SK-N-SH (cell line): ENCODE data around the gene NWD2. TPM values are rescaled to one million over a fixed set of nuclear protein-coding genes. Genes with fewer than 3 reads are reported as not detected.

ENCODE experiments used
- CTCF ChIA-PET: fragments of 300-600, 350-600 bp; formaldehyde crosslinking; extraction: SDS; loops from one replicate; lab custom pipeline; 2021; lab: Yijun Ruan, JAX
- POLR2A ChIA-PET: fragments of 350-600 bp; sonication (Branson Sonifier 250); formaldehyde crosslinking; extraction: SDS; loops from one replicate; lab custom pipeline; 2020; ENCODE audit warnings: antibody characterized with exemption, inconsistent platforms; lab: Yijun Ruan, JAX
- DNase-seq: peaks from one replicate; pipeline ENCODE4 v3.0.0; 2012
- H2AFZ ChIP-seq: fragments of 200-600 bp; sonication (generic); 2 replicates; pipeline ENCODE4 v1.8.1; 2016; ENCODE audit warnings: antibody characterized with exemption, mild to moderate bottlenecking, low read depth
- H3F3A ChIP-seq: fragments of 200-600 bp; sonication (generic); replicated peaks from 2 replicates; pipeline ENCODE3; 2016; ENCODE audit warnings: antibody characterized with exemption, mild to moderate bottlenecking; ENCODE audit not compliant: insufficient read depth
- H3K27ac ChIP-seq, 2 experiments: fragments of 200-500 bp in 1 of 2; fragments of 200-600 bp in 1 of 2; sonication (Bioruptor generic) in 1 of 2; sonication (generic), shearing (Covaris generic) in 1 of 2; 2 replicates each; pipeline versions ENCODE4 v1.5.1 to v1.6.1; 2014 to 2016; ENCODE audit warnings: low read depth in 2 of 2, inconsistent platforms in 1 of 2, low read length in 1 of 2, mild to moderate bottlenecking in 1 of 2, mixed read lengths in 1 of 2
- H3K27me3 ChIP-seq: fragments of 200-600 bp; sonication (generic), shearing (Covaris generic); 2 replicates; pipeline ENCODE4 v1.6.1; 2016; ENCODE audit warnings: mixed run types; ENCODE audit not compliant: insufficient read depth
- H3K36me3 ChIP-seq, 2 experiments: fragments of 200-500 bp in 1 of 2; fragments of 200-600 bp in 1 of 2; sonication (Bioruptor generic) in 1 of 2; sonication (generic) in 1 of 2; replicated peaks in 1 of 2; 2 replicates each; pipeline versions ENCODE3 to v1.5.1; 2014 to 2016; ENCODE audit warnings: low read length in 1 of 2, mild to moderate bottlenecking in 1 of 2; ENCODE audit not compliant: insufficient read depth in 2 of 2, control insufficient read depth in 1 of 2
- H3K4me1 ChIP-seq, 2 experiments: fragments of 200-500 bp in 1 of 2; fragments of 200-600 bp in 1 of 2; sonication (Bioruptor generic) in 1 of 2; sonication (generic), shearing (Covaris generic) in 1 of 2; 2 replicates each; pipeline versions ENCODE4 v1.5.1 to v1.6.1; 2014 to 2016; ENCODE audit warnings: low read depth in 1 of 2, low read length in 1 of 2, mixed run types in 1 of 2; ENCODE audit not compliant: insufficient read depth in 2 of 2, control insufficient read depth in 1 of 2
- H3K4me2 ChIP-seq: fragments of 200-600 bp; sonication (generic), shearing (Covaris generic); 2 replicates; pipeline ENCODE4 v1.6.1; 2017; ENCODE audit warnings: mixed run types
- H3K4me3 ChIP-seq, 2 experiments: fragments of 200-500 bp in 1 of 2; fragments of 200-600 bp in 1 of 2; sonication (Bioruptor generic) in 1 of 2; sonication (generic), shearing (Covaris generic) in 1 of 2; 2 replicates each; pipeline versions ENCODE4 v1.5.1 to v1.8.1; 2014 to 2016; ENCODE audit warnings: low read depth in 2 of 2, inconsistent platforms in 1 of 2, low read length in 1 of 2, mild to moderate bottlenecking in 1 of 2, mixed read lengths in 1 of 2, moderate library complexity in 1 of 2
- H3K79me2 ChIP-seq: fragments of 200-600 bp; sonication (generic); 2 replicates; pipeline ENCODE4 v1.8.1; 2017; ENCODE audit warnings: mild to moderate bottlenecking; ENCODE audit not compliant: insufficient read depth
- H3K9ac ChIP-seq: fragments of 200-600 bp; sonication (generic); 2 replicates; pipeline ENCODE4 v1.6.1; 2017; ENCODE audit warnings: mixed run types
- H3K9me2 ChIP-seq: fragments of 200-600 bp; sonication (generic); 2 replicates; pipeline ENCODE4 v1.6.1; 2017; ENCODE audit warnings: mixed run types
- H3K9me3 ChIP-seq: fragments of 200-600 bp; sonication (generic); 2 replicates; pipeline ENCODE4 v1.6.1; 2017; ENCODE audit warnings: mixed run types, mild to moderate bottlenecking, moderate library complexity
- H4K20me1 ChIP-seq: fragments of 200-600 bp; sonication (generic); 2 replicates; pipeline ENCODE4 v1.6.1; 2017; ENCODE audit warnings: mild to moderate bottlenecking, mixed run types; ENCODE audit not compliant: insufficient read depth
- CHD2 ChIP-seq: fragments of 150-350 bp; IDR thresholded peaks from 2 replicates; pipeline ENCODE4 v1.6.1; 2018; ENCODE audit warnings: low read length; ENCODE audit not compliant: partially characterized antibody
- ELF1 ChIP-seq: IDR thresholded peaks from 2 replicates; pipeline ENCODE4 v1.4.0; 2012
- EZH2phosphoT487 ChIP-seq: fragments of 200-600 bp; sonication (generic); IDR thresholded peaks from 2 replicates; pipeline ENCODE4 v1.6.1; 2017; ENCODE audit warnings: low read depth, mixed run types, mild to moderate bottlenecking, antibody characterized with exemption, moderate library complexity, borderline replicate concordance
- FOXM1 ChIP-seq: IDR thresholded peaks from 2 replicates; pipeline ENCODE4 v1.4.0; 2012; ENCODE audit warnings: low read depth, mild to moderate bottlenecking
- GATA2 ChIP-seq: sonication (generic); formaldehyde crosslinking; IDR thresholded peaks from 2 replicates; pipeline ENCODE4 v1.5.0; 2020; ENCODE audit warnings: mild to moderate bottlenecking, missing genetic modification reagents
- RFX5 ChIP-seq: IDR thresholded peaks from 2 replicates; pipeline ENCODE4 v1.6.1; 2012; ENCODE audit warnings: mild to moderate bottlenecking, improper control_type of control experiment, low read length
- RXRA ChIP-seq: IDR thresholded peaks from 2 replicates; pipeline ENCODE4 v1.4.0; 2012; ENCODE audit warnings: low read depth, mild to moderate bottlenecking, borderline replicate concordance
- SIN3A ChIP-seq: IDR thresholded peaks from 2 replicates; pipeline ENCODE4 v1.6.1; 2012; ENCODE audit warnings: low read depth, mild to moderate bottlenecking, low read length, moderate library complexity, borderline replicate concordance
- TCF12 ChIP-seq: IDR thresholded peaks from 2 replicates; pipeline ENCODE4 v1.4.0; 2012
- YY1 ChIP-seq: IDR thresholded peaks from 2 replicates; pipeline ENCODE4 v1.4.0; 2012; ENCODE audit warnings: low read depth, mild to moderate bottlenecking
- WGBS: methylation state at CpG from one replicate; pipeline ENCODE4 v1.1.6; 2017; ENCODE audit warnings: low lambda C conversion rate; 5-methylcytosine and 5-hydroxymethylcytosine counted together
- polyA plus RNA-seq, 3 experiments: library from polyadenylated mRNA; depleted of rRNA; stranded (reverse); fragments of >200 nt; gene quantifications; 2 replicates each; pipeline ENCODE4 v1.2.3, GENCODE V29; 2012
- TF ChIP-seq, protein P1 (sequence below): fragments of 200-600 bp; sonication (generic); IDR thresholded peaks from 2 replicates; pipeline ENCODE4 v1.6.1; 2017; ENCODE audit warnings: antibody characterized with exemption, mild to moderate bottlenecking, moderate library complexity
- TF ChIP-seq, protein P2 (sequence below): IDR thresholded peaks from 2 replicates; pipeline ENCODE4 v1.4.0; 2012; ENCODE audit warnings: low read depth, borderline replicate concordance
- TF ChIP-seq, protein P3 (sequence below): fragments of 150-350 bp; IDR thresholded peaks from 2 replicates; pipeline ENCODE4 v1.6.1; 2017; ENCODE audit warnings: antibody characterized with exemption, low read length, low read depth, borderline replicate concordance
- TF ChIP-seq, protein P4 (sequence below): fragments of 150-350 bp; IDR thresholded peaks from 2 replicates; pipeline ENCODE4 v1.6.1; 2016; ENCODE audit warnings: mild to moderate bottlenecking, low read depth, low read length

NWD2 gene
- polyA plus RNA-seq, 1 of the 3 experiments (the other 2 are of a cell fraction), result not detected

DNA sequence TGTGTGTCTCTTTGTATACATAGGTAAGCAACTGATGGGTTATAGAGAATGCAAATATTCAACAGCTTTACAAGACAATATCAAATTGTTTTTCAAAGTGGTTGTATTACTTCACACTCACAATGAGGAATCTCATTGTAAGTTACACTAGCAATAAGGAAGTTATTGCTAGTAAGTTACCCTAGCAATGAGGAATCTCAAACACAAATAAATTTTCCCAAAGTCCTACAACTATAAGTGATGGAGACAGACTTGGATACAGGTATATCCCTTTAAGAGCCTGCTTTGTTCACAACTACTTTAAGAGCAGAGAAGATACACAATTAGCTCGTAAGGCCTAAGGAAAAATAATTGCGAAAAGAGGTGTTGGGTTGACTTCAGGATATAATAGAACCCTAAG is 28.3 kb upstream of the NWD2 start:
- H3K27me3 ChIP-seq, result no peaks in the 10 kb centered on the region
- no peak for DNase-seq
- TF ChIP-seq CHD2, result no peak
- no peak for TF ChIP-seq GATA2 (CRISPR knock-in tag)
- no peak for TF ChIP-seq RFX5
- no peak for TF ChIP-seq TCF12
- no peak for TF ChIP-seq FOXM1
- TF ChIP-seq ELF1, result no peak
- no peak for TF ChIP-seq SIN3A
- TF ChIP-seq, protein P1, sequence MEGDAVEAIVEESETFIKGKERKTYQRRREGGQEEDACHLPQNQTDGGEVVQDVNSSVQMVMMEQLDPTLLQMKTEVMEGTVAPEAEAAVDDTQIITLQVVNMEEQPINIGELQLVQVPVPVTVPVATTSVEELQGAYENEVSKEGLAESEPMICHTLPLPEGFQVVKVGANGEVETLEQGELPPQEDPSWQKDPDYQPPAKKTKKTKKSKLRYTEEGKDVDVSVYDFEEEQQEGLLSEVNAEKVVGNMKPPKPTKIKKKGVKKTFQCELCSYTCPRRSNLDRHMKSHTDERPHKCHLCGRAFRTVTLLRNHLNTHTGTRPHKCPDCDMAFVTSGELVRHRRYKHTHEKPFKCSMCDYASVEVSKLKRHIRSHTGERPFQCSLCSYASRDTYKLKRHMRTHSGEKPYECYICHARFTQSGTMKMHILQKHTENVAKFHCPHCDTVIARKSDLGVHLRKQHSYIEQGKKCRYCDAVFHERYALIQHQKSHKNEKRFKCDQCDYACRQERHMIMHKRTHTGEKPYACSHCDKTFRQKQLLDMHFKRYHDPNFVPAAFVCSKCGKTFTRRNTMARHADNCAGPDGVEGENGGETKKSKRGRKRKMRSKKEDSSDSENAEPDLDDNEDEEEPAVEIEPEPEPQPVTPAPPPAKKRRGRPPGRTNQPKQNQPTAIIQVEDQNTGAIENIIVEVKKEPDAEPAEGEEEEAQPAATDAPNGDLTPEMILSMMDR, result no peak
- TF ChIP-seq, protein P2, sequence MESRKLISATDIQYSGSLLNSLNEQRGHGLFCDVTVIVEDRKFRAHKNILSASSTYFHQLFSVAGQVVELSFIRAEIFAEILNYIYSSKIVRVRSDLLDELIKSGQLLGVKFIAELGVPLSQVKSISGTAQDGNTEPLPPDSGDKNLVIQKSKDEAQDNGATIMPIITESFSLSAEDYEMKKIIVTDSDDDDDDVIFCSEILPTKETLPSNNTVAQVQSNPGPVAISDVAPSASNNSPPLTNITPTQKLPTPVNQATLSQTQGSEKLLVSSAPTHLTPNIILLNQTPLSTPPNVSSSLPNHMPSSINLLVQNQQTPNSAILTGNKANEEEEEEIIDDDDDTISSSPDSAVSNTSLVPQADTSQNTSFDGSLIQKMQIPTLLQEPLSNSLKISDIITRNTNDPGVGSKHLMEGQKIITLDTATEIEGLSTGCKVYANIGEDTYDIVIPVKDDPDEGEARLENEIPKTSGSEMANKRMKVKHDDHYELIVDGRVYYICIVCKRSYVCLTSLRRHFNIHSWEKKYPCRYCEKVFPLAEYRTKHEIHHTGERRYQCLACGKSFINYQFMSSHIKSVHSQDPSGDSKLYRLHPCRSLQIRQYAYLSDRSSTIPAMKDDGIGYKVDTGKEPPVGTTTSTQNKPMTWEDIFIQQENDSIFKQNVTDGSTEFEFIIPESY, result no peak
- TF ChIP-seq, protein P3, sequence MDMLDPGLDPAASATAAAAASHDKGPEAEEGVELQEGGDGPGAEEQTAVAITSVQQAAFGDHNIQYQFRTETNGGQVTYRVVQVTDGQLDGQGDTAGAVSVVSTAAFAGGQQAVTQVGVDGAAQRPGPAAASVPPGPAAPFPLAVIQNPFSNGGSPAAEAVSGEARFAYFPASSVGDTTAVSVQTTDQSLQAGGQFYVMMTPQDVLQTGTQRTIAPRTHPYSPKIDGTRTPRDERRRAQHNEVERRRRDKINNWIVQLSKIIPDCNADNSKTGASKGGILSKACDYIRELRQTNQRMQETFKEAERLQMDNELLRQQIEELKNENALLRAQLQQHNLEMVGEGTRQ, result no peak
- TF ChIP-seq, protein P4, sequence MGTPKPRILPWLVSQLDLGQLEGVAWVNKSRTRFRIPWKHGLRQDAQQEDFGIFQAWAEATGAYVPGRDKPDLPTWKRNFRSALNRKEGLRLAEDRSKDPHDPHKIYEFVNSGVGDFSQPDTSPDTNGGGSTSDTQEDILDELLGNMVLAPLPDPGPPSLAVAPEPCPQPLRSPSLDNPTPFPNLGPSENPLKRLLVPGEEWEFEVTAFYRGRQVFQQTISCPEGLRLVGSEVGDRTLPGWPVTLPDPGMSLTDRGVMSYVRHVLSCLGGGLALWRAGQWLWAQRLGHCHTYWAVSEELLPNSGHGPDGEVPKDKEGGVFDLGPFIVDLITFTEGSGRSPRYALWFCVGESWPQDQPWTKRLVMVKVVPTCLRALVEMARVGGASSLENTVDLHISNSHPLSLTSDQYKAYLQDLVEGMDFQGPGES, result no peak
- TF ChIP-seq YY1, result no peak
- no peak for TF ChIP-seq RXRA
- TF ChIP-seq EZH2phosphoT487, result no peak
- H3K4me1 ChIP-seq, result no peaks in the 10 kb centered on the region
- no peaks in the 10 kb centered on the region for H3K79me2 ChIP-seq
- no peaks in the 10 kb centered on the region for H3K9me2 ChIP-seq
- no peak overlapping the region for H2AFZ ChIP-seq
- no peak overlapping the region for H3K4me2 ChIP-seq
- H3K9ac ChIP-seq, result no peak overlapping the region
- H3K4me3 ChIP-seq, result no peak overlapping the region
- WGBS, result 0% methylated on average over 2 of the region's 2 CpGs
- ChIA-PET POLR2A (no interaction called here), CTCF (interaction anchor here (1.5 kb wide), 1 partner anchor 351 kb away, joined by 4 read pairs; no protein-coding TSS in a partner anchor)
- H3K9me3 ChIP-seq, result no peaks in the 10 kb centered on the region
- H3K27ac ChIP-seq, result no peak overlapping the region
- no peaks in the 10 kb centered on the region for H3F3A ChIP-seq
- H4K20me1 ChIP-seq, result no peaks in the 10 kb centered on the region
- H3K36me3 ChIP-seq, result no peaks in the 10 kb centered on the region
